Suppressor macrophage treated with lipopolysaccharide for 4 hours (primary cell): ENCODE measurements around the gene KRTAP17-1.
"Not testable (repeated sequence)": the region's sequence is repeated elsewhere in the genome, so short reads cannot be mapped to it uniquely, and the experiment has no call there.

ENCODE experiments used
- DNase-seq: peaks from one replicate; pipeline ENCODE4 v3.0.0-alpha.2; 2020

KRTAP17-1 gene, protein sequence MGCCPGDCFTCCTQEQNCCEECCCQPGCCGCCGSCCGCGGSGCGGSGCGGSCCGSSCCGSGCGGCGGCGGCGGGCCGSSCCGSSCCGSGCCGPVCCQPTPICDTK

DNA sequence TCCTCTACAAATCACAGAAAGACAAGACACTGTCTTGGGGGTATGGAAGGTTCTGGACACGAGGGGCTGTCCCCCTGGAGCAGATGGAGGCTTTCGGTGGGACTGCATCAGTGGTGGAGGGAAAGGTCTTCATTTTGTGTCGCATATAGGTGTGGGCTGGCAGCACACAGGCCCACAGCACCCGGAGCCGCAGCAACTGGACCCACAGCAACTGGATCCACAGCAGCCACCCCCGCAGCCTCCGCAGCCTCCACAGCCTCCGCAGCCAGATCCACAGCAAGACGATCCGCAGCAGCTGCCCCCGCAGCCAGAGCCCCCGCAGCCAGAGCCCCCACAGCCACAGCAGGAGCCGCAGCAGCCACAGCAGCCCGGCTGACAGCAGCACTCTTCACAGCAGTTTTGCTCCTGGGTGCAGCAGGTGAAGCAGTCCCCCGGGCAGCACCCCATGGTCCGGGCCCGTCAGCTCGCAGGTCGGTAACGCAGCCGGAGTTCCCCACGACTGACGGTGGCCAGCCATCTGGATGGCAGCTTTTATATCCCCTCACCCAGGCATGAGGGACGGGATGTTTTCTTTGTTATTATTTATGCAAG, at the start of gene KRTAP17-1:
TSS of gene KRTAP17-1 (minus strand) at position 507 of the 591 bp plus-strand sequence. CDS start at position 447, 60 bp downstream.
- no peak for DNase-seq

DNA sequence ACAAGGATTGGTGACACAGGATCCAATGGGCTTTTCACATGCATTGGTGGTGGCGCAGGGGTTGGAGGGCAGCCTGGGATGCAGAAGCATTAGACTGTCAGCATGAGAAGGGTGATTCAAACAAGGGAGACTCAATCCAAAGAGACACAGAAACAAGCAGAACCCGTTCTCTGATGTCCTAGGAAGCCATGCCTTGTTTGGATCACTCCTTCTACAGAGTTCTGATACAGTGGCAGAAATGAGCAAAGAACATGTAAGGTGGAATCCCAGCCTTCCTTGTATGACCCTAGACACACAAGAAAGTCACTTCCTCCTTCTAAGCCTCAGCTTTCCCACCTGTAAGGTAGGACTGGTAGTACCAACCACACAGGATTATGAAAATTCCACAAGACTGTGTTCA, 48.4 kb upstream of the KRTAP17-1 start:
- no peak for DNase-seq

- no peak for DNase-seq
Observed at GRCh38 chr17:41360296-41360995, 44.9 kb upstream of the KRTAP17-1 start.

DNA sequence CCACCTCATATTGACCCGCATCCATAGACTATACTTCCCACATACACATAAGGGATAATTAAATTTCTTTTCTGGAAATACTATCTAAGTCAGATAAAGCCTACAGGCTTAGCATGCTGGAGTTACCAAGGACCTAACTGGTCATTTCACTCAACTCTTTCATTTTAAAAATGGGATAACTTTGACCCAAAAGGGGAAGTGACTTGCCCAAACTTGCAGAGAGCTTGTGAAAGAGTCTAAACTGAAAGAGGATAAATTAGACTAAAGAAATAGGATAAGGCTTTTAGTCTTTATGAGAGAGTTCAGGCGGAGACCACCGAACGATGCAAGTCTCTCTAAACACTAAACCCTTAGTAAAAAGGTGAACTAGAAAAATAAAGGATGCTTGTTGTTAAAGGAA, 39.0 kb upstream of the KRTAP17-1 start:
- peak; percentile 43 for DNase-seq

DNA sequence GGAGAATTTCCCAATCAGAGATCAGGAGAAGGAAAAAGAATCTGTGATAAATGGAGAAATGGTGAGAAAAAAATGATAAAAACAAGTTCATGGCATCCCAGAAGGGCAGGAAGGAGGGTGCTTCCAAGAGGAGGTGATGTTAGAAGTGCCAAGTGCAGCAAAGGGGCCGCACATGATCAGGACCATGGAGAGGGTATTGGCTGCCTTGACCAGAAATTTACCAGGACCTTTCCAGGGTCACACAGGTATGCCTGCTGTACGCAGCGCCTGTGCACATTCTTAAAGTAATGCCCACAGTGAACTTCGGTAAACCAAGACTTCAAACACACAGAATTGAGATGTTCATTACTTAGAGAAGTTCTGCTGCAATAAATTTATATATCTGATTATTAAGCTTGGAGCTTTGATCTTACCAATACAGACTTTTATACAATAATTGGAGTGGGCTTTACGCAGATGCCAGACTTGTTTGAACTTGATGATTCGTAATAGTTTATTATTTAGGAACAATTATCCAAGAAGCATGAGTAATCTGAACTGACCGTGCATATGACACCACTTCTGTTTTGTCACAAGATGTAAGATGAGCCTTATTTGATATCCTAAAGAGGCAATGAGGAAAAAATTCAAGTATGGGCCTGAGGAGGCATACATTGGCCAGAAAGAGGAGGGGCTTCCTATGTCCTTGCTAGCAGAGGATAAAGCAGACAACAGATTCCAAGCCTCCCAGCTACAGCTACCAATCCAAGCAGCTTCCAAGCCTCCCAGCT, 37.3 kb upstream of the KRTAP17-1 start:
- no peak for DNase-seq

DNA sequence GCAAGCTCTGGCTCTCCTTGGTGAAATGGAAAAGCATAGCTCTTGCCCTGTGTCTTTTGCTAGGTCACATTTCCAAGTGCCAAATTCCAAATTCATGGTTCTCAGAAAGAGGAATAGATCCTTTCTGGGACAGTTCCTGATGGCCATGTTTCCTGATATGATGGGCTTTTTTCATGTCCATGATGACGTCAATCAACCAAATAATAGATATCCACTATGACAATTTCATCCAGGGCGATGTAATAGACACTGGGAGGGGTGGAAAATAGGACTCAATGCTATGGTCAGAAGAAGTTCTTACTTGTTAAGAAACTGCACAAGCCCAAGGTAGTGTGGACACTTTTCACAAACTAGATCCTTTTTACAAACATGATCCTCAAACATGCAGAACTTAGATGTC, 35.7 kb upstream of the KRTAP17-1 start:
- DNase-seq, result no peak

DNA sequence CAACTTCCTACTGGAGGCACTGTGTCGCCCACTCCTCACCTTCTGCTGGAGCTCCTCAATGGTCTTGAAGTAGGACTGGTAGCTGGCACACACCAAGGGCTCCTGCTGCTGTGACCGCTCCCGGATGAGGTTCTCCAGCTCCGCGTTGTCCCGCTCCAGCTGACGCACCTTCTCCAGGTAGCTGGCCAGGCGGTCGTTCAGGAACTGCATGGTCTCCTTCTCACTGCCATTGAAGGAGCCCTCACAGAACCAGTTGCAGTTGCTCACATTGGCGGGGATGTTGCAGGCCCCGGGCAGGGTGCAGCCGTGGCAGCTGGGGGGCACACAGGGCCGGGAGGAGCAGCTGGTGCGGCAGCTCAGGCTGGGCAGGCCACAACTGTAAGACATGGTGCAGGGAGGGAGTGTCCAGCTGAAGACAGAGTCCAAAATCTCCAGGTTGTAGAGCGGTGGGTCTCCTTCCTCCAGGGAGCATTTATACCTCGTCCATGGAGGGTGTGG, 34.9 kb upstream of the KRTAP17-1 start, which contains the start of gene KRT33A:
TSS of gene KRT33A (minus strand) at position 448 of the 498 bp plus-strand sequence. CDS start at position 387, 61 bp downstream.
- DNase-seq, result not testable (repeated sequence)

GRCh38 chr17:41347869-41348760, 32.6 kb upstream of the KRTAP17-1 start:
- DNase-seq, result no peak

- DNase-seq, result not testable (repeated sequence)
Observed at GRCh38 chr17:41346421-41346820, 30.9 kb upstream of the KRTAP17-1 start.

GRCh38 chr17:41345992-41346391, 30.5 kb upstream of the KRTAP17-1 start:
- no peak for DNase-seq

GRCh38 chr17:41343029-41343428, 27.5 kb upstream of the KRTAP17-1 start:
- DNase-seq, result no peak

GRCh38 chr17:41340934-41341861, 25.7 kb upstream of the KRTAP17-1 start:
- DNase-seq, result no peak

DNA sequence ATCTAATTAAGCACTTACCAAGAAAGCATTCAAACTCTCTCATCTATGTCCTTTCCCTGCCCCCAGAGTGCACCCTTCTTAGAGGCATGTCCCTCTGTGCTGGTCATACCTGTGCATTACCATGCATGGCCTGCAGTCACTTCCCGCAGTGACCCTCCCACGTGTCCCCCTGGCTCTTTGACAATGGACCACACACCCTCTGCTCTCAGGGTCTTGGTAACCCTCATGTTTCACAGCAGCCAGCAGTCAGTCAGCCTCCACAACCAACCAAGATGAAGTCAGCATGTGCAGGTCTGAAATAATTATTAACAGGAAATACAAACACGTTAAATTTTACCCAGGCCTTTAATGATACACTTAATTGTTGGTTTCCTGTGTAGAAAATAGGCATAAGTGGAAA, 25.0 kb upstream of the KRTAP17-1 start:
- DNase-seq, result no peak

DNA sequence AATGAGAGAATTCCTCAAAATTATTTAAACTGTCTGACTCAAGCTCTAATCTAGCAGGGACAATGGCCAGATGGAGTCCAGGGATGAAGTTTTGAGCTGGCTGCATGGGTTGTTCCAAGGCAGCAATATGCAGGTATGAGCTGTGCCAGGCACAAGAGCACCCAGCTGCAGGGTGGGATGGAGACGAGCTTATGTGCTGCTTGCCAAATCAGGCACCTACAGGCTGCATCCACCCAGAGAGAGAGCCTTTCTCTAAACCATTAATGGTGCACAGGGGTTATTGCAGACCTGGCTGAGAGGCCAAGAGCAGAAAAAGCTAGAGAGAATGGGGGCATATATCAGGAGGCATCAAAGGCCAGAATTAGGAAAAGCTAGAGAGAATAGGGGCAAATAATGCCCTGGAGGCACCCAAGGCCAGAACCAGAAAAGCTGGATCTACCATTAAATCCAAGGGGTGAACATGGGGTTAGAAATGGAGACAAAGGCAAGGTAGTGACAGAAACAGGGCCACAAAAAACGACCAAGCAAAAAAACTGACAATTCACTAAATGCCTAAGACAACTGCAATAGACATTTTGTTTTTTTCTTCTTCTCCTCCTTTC, 24.2 kb upstream of the KRTAP17-1 start:
- DNase-seq, result no peak

DNA sequence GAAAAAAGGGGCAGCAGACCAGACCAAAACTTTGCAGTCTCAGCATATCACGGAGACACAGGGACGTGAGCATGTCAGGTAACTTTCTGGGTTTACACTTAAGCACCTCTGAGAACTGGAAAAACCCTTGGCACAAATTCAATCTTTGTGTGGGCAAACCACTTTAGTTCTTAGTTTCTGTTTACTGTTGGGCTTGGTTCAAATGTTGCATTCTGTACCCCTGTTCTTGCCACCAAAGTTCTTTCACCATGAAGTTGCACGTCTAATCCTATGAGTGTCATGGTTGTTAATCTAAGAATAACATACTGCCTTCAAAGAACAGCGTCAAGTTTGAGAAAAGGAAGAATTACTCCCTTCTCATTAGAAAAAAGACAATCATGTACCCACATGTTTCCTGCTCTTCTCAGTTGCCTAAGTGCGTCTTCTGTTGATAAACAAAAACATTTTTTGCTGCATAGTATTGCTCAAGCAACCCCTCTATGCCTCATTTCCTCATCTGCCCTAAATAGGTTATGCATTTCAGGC, 23.5 kb upstream of the KRTAP17-1 start:
- peak; percentile 41 for DNase-seq

- DNase-seq, result no peak
Observed at GRCh38 chr17:41335747-41336146, 20.2 kb upstream of the KRTAP17-1 start.

DNA sequence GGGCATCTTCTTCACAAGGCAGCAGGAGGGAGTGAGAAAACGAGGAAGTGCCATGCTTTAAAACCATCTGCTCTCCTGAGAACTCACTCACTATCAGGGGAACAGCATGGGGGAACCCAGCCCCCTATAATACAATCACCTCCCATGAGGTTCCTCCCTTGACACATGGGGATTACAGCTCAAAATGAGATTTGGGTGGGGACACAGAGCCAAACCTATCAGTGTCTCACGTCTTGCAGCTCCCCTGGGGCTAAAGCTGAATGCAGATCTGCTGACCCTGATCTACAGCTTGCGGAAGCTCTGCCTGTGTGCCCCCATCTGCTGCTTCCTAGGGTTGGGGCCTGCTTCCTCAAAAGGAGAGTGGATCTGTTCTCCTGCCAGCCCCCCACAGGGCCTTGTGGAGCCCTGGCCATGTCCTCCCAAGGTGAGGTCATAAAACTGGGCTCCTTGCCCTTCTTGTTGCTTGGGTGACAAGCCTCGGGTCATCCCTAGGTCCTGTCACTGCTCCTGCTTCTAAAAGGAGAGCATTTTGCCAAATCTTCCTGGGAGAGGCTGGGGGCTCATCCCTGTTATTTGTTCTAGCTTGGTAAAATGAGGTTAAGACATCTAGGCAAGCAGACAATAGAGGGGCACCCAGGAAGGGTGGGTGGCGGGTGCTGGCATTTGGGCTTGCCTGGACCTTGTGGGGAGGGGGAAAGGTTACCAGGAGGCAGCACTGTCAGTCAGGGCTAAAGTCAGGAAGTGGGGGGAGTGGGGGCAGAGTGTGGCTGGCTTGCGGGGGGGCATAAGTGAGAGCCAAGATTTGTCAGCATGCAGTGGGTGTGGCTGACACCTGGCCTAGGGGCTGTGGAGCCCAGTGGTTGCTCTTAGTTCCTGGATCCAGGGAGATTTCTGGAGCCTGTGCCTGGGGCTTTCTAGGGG, 19.1 kb upstream of the KRTAP17-1 start:
- DNase-seq, result no peak

DNA sequence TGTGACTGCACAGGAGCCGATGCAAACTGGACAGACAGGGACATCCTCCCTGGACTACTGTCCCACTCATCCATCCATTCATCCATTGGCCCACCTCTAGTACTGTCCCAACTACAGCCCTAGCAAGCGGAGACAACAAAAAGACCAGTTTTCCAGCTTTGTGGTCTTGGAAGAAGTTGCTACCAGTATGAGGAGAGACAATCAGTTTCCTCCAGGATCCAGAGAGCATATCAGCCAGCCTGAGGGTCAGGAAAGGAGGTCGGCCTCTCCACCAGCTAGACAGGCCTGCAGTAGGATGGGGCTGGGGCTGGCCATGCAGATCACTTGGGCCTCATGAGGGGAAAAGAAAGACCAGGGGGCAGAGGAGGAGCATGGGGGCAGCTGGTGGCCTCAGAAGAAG, 18.3 kb upstream of the KRTAP17-1 start:
- no peak for DNase-seq

- DNase-seq, result no peak
Observed at GRCh38 chr17:41333098-41333497, 17.6 kb upstream of the KRTAP17-1 start.
